GM15510 (cell line): ENCODE results near the gene AUNIP.

ENCODE experiments used
- POLR2A ChIP-seq: IDR thresholded peaks from 3 replicates; pipeline ENCODE4 v1.6.1; 2011; ENCODE audit warnings: borderline replicate concordance; ENCODE audit not compliant: insufficient read length; ENCODE audit errors: extremely low read depth

The AUNIP gene

DNA sequence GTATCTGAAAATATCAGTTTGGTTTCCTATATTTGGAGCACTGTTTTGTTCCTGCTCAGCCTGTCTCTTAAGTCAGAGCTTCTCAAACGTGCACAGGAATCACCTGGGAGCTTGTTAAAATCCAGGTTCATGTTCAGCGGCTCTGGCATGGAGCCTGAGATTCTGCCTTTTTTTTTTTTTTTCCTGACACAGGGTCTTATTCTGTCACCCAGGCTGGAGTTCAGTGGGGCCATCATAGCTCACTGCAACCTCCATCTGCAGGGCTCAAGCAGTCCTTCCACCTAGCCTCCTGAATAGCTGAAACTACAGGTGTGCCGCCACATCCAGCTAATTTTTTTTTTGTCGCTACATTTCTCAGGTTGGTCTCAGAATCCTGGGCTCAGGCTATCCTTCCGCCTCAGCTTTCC, 71.5 kb downstream of the AUNIP start:
- no peak for TF ChIP-seq POLR2A

- TF ChIP-seq POLR2A: no peak
Observed at GRCh38 chr1:25786887-25787759, 72.1 kb downstream of the AUNIP start.

DNA sequence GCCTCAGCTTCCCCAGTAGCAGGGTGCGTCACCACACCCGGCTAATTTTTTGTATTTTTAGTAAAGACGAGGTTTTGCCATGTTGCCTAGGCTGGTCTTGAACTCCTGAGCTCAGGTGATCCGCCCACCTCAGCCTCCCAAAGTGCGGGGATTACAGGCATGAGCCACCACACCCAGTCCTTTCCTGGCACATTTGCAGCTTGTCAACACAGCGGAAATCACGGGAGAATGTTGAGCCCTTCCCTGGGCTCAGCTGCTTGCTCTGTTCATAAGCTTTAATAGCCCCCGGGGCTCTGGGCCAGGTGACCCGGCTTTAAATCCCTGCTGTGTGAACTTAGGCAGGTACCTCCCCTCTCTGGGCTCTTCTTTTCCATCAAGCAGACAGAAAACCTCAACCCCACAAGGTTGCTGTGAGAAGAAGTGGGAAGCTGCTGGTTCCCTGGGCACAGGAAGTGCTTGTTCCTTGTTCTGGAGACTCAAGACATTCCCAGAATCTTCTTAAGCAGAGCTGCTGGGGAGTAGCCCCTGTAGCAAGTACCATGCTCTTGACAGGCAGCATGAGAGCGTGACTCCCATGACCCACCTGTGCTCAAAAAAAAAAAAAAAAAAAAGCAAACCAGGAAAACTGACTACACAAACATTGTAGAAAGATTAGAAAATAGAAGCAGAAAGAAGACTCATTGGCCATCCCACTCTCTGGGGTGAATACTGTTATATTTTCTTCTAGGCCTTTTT, 73.8 kb downstream of the AUNIP start:
- TF ChIP-seq POLR2A: no peak

- no peak for TF ChIP-seq POLR2A
Observed at GRCh38 chr1:25784575-25785051, 74.6 kb downstream of the AUNIP start.
